HEK293 (cell line): ENCODE data around the gene OAT.

Source experiments
- CTCF ChIA-PET: fragments of 350-600 bp; formaldehyde crosslinking; extraction: SDS; loops from one replicate; lab custom pipeline; 2021; ENCODE audit warnings: antibody characterized with exemption; lab: Yijun Ruan, JAX
- POLR2A ChIA-PET: fragments of 300-600 bp; formaldehyde crosslinking; extraction: SDS; loops from one replicate; lab custom pipeline; 2020; ENCODE audit warnings: antibody characterized with exemption, inconsistent platforms; lab: Yijun Ruan, JAX
- H3K27ac ChIP-seq: fragments of 200-500 bp; sonication (Bioruptor generic); 2 replicates; pipeline ENCODE4 v1.5.1; 2014; ENCODE audit warnings: low read depth, low read length, control low read depth, inconsistent platforms; ENCODE audit errors: extremely low read depth
- H3K36me3 ChIP-seq, 2 experiments: fragments of 200-500 bp in 1 of 2; sonication (Bioruptor generic) in 1 of 2; 1 replicate in 1 of 2; 2 replicates in 1 of 2; pipeline ENCODE4 v1.5.1; 2014 to 2017; ENCODE audit warnings: inconsistent platforms in 2 of 2, low read length in 2 of 2; ENCODE audit not compliant: control insufficient read depth in 2 of 2, insufficient read depth in 1 of 2
- H3K4me1 ChIP-seq: fragments of 200-500 bp; sonication (Bioruptor generic); 2 replicates; pipeline ENCODE4 v1.5.1; 2014; ENCODE audit warnings: mild to moderate bottlenecking, low read length, inconsistent platforms; ENCODE audit not compliant: control insufficient read depth, insufficient read depth
- H3K4me3 ChIP-seq: 2 replicates; pipeline ENCODE4 v1.5.1; 2011; ENCODE audit warnings: low read depth, mild to moderate bottlenecking, control low read depth, low read length, moderate library complexity
- H3K9me3 ChIP-seq: fragments of 200-500 bp; sonication (Bioruptor generic); 2 replicates; pipeline ENCODE4 v1.5.1; 2014; ENCODE audit warnings: low read depth, low read length, inconsistent platforms; ENCODE audit not compliant: control insufficient read depth, insufficient read depth
- BCL11B ChIP-seq: fragments of 450-650 bp; formaldehyde crosslinking; IDR thresholded peaks from 2 replicates; pipeline ENCODE4 v1.5.1; 2016; ENCODE audit warnings: low read depth, missing biosample characterization, missing genetic modification characterization
- PRDM1 ChIP-seq: fragments of 450-650 bp; formaldehyde crosslinking; IDR thresholded peaks from 2 replicates; pipeline ENCODE4; 2016; ENCODE audit warnings: missing biosample characterization, missing genetic modification characterization
- SP3 ChIP-seq: fragments of 450-650 bp; formaldehyde crosslinking; IDR thresholded peaks from 2 replicates; pipeline ENCODE4 v1.5.1; 2016; ENCODE audit warnings: missing biosample characterization, missing genetic modification characterization
- TRIM28 ChIP-seq: IDR thresholded peaks from 2 replicates; pipeline ENCODE4 v1.6.1; 2011; ENCODE audit warnings: low read length, control low read depth, borderline replicate concordance
- WT1 ChIP-seq: fragments of 450-650 bp; formaldehyde crosslinking; IDR thresholded peaks from 2 replicates; pipeline ENCODE4 v1.5.1; 2016; ENCODE audit warnings: missing biosample characterization, missing genetic modification characterization
- ZBTB17 ChIP-seq: fragments of 450-650 bp; formaldehyde crosslinking; IDR thresholded peaks from 2 replicates; pipeline ENCODE4 v1.5.1; 2016; ENCODE audit warnings: missing biosample characterization, missing genetic modification characterization
- ZEB2 ChIP-seq: fragments of 450-650 bp; formaldehyde crosslinking; IDR thresholded peaks from 2 replicates; pipeline ENCODE4 v1.5.1; 2016; ENCODE audit warnings: missing biosample characterization, missing genetic modification characterization
- ZNF138 ChIP-seq: fragments of 450-650 bp; formaldehyde crosslinking; IDR thresholded peaks from 2 replicates; pipeline ENCODE4 v1.5.1; 2016; ENCODE audit warnings: missing biosample characterization, missing genetic modification characterization, borderline replicate concordance
- ZNF16 ChIP-seq: fragments of 450-650 bp; formaldehyde crosslinking; IDR thresholded peaks from 2 replicates; pipeline ENCODE4 v1.5.1; 2016; ENCODE audit warnings: low read depth, missing biosample characterization, missing genetic modification characterization
- ZNF529 ChIP-seq: fragments of 450-650 bp; formaldehyde crosslinking; IDR thresholded peaks from 2 replicates; pipeline ENCODE4 v1.5.1; 2017; ENCODE audit warnings: missing genetic modification characterization, missing biosample characterization; ENCODE audit not compliant: insufficient replicate concordance
- ZNF548 ChIP-seq: fragments of 450-650 bp; formaldehyde crosslinking; IDR thresholded peaks from 2 replicates; pipeline ENCODE4 v1.5.1; 2016; ENCODE audit warnings: missing biosample characterization, missing genetic modification characterization
- ZNF561 ChIP-seq: fragments of 450-650 bp; IDR thresholded peaks from 2 replicates; pipeline ENCODE4 v1.5.1; 2018; ENCODE audit warnings: missing biosample characterization, missing genetic modification characterization, borderline replicate concordance
- ZNF600 ChIP-seq: fragments of 450-650 bp; formaldehyde crosslinking; IDR thresholded peaks from 2 replicates; pipeline ENCODE4 v1.5.1; 2016; ENCODE audit warnings: missing biosample characterization, missing genetic modification characterization
- ZNF654 ChIP-seq: fragments of 450-650 bp; formaldehyde crosslinking; IDR thresholded peaks from 2 replicates; pipeline ENCODE4 v1.5.1; 2016; ENCODE audit warnings: low read depth, missing biosample characterization, missing genetic modification characterization
- ZNF660 ChIP-seq: fragments of 450-650 bp; IDR thresholded peaks from 2 replicates; pipeline ENCODE4 v1.5.1; 2018; ENCODE audit warnings: missing biosample characterization, mild to moderate bottlenecking, missing genetic modification characterization
- ZNF701 ChIP-seq: fragments of 450-650 bp; formaldehyde crosslinking; IDR thresholded peaks from 2 replicates; pipeline ENCODE4 v1.5.1; 2016; ENCODE audit warnings: missing biosample characterization, missing genetic modification characterization
- ZNF76 ChIP-seq: fragments of 450-650 bp; formaldehyde crosslinking; IDR thresholded peaks from 2 replicates; pipeline ENCODE4; 2016; ENCODE audit warnings: low read depth, missing biosample characterization, missing genetic modification characterization, borderline replicate concordance
- ZSCAN30 ChIP-seq: fragments of 450-650 bp; IDR thresholded peaks from 2 replicates; pipeline ENCODE4 v1.5.1; 2018; ENCODE audit warnings: missing biosample characterization, mild to moderate bottlenecking, missing genetic modification characterization, moderate library complexity
- ZXDB ChIP-seq: fragments of 450-650 bp; formaldehyde crosslinking; IDR thresholded peaks from 2 replicates; pipeline ENCODE4 v1.5.1; 2016; ENCODE audit warnings: missing biosample characterization, missing genetic modification characterization
- TF ChIP-seq, protein P1 (sequence below): fragments of 450-650 bp; formaldehyde crosslinking; IDR thresholded peaks from 2 replicates; pipeline ENCODE4 v1.5.1; 2016; ENCODE audit warnings: missing biosample characterization, missing genetic modification characterization
- TF ChIP-seq, protein P2 (sequence below): fragments of 450-650 bp; formaldehyde crosslinking; IDR thresholded peaks from 2 replicates; pipeline ENCODE4 v1.5.1; 2016; ENCODE audit warnings: missing biosample characterization, missing genetic modification characterization
- TF ChIP-seq, protein P3 (sequence below): fragments of 450-650 bp; formaldehyde crosslinking; IDR thresholded peaks from 2 replicates; pipeline ENCODE4 v1.5.1; 2016; ENCODE audit warnings: missing biosample characterization, missing genetic modification characterization
- TF ChIP-seq, protein P4 (sequence below): fragments of 450-650 bp; formaldehyde crosslinking; IDR thresholded peaks from 2 replicates; pipeline ENCODE4 v1.5.1; 2016; ENCODE audit warnings: missing biosample characterization, missing genetic modification characterization

OAT gene

DNA sequence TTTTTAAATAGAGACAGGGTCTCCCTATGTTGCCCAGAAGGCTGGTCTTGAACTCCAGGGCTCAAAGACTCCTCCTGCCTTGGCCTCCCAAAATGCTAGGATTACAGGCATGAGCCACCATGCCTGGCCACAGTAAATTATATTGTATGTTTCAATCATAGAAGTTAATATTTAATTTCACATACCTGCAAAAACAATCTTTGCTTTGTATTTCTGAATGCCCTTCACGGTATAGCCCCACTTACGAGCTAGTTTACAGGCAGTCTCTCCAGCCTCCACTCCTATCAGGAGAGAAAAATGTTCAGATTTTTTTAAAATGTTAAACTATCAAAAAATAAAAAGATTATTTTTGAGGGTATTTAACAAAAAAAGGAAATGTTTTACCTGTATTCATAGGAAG is 10.4 kb downstream of the OAT start:
- no peak overlapping the region for H3K4me3 ChIP-seq
- H3K36me3 ChIP-seq, result peaks cover 57 to 92% of the 10 kb centered on the region in 2 experiments
- ChIA-PET POLR2A (no interaction called here), CTCF (no interaction called here)
- H3K4me1 ChIP-seq, result no peaks in the 10 kb centered on the region
- TF ChIP-seq, protein P1, sequence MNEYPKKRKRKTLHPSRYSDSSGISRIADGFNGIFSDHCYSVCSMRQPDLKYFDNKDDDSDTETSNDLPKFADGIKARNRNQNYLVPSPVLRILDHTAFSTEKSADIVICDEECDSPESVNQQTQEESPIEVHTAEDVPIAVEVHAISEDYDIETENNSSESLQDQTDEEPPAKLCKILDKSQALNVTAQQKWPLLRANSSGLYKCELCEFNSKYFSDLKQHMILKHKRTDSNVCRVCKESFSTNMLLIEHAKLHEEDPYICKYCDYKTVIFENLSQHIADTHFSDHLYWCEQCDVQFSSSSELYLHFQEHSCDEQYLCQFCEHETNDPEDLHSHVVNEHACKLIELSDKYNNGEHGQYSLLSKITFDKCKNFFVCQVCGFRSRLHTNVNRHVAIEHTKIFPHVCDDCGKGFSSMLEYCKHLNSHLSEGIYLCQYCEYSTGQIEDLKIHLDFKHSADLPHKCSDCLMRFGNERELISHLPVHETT (tag by site-specific recombination), result no peak
- TF ChIP-seq ZNF138 (no peak), BCL11B (tag by site-specific recombination) (no peak), SP3 (no peak), ZEB2 (tag by site-specific recombination) (no peak)
- H3K27ac ChIP-seq, result no peak overlapping the region
- no peaks in the 10 kb centered on the region for H3K9me3 ChIP-seq

DNA sequence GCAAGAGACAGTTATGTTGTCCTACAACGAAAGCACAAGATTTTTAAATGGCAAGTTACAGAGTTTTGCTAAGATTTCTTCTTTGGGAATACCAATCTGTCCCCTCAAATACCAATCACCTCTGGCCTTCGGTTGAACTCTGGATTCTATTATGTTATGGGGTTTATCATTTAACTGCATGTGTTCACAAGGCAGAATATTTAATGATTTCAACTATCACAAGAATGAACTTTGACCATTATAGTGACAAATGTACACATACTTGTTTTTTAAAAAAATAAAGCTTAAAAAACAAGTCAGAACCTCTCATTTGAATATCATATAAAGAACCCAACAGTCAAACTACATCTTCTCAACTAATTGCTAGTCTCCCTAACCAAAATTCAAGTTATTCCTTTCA is 11.3 kb downstream of the OAT start:
- Histone ChIP-seq H3K27ac (no peak overlapping the region), H3K4me1 (no peaks in the 10 kb centered on the region), H3K9me3 (no peaks in the 10 kb centered on the region), H3K36me3 (peaks cover 58 to 92% of the 10 kb centered on the region in 2 experiments), H3K4me3 (no peak overlapping the region)
- CTCF ChIA-PET, result interaction anchor here (0.6 to 1.4 kb wide), 4 partner anchors 11 to 440 kb away, joined by 3 to 5 read pairs (median 3); no protein-coding TSS in a partner anchor
- POLR2A ChIA-PET, result no interaction called here
- TF ChIP-seq ZNF701 (tag by site-specific recombination), result no peak
- TF ChIP-seq ZXDB, result no peak
- TF ChIP-seq ZNF16 (tag by site-specific recombination), result no peak

DNA sequence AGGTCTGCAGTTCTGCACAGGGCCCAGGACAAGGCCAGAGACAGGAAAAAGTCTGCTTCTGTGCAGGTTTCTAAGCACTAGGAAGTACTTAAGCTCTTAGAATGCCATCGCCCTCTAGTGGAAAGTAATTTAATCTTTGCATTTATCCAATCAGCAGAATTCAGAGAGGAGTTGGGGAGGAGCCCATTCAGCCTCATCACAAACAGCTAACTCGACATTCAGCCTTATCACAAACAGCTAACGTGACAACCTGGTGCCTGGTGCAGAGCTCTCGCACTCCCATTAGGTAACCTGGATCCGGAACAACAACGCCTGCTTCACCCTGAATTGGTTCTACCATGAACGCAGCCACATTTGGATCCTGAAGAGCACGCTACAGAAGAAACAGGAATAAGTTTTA is 15.2 kb downstream of the OAT start:
- TF ChIP-seq TRIM28 (peak; percentile 81; the same call in 1 of the 2 replicates), ZNF76 (tag by site-specific recombination) (no peak), ZSCAN30 (tag by site-specific recombination) (0 out of 2 replicates have a peak, but pooled peaks have one; percentile 20), ZBTB17 (tag by site-specific recombination) (peak; percentile 94), SP3 (peak; percentile 37), WT1 (peak; percentile 21; the same call in 1 of the 2 replicates), ZNF654 (tag by site-specific recombination) (peak; percentile 48), ZNF660 (tag by site-specific recombination) (0 out of 2 replicates have a peak, but pooled peaks have one; percentile 17), ZNF548 (tag by site-specific recombination) (no peak), ZNF600 (tag by site-specific recombination) (peak; percentile 85), ZNF529 (tag by site-specific recombination) (no peak), PRDM1 (no peak), ZNF561 (tag by site-specific recombination) (peak; percentile 98)
- TF ChIP-seq, protein P2, sequence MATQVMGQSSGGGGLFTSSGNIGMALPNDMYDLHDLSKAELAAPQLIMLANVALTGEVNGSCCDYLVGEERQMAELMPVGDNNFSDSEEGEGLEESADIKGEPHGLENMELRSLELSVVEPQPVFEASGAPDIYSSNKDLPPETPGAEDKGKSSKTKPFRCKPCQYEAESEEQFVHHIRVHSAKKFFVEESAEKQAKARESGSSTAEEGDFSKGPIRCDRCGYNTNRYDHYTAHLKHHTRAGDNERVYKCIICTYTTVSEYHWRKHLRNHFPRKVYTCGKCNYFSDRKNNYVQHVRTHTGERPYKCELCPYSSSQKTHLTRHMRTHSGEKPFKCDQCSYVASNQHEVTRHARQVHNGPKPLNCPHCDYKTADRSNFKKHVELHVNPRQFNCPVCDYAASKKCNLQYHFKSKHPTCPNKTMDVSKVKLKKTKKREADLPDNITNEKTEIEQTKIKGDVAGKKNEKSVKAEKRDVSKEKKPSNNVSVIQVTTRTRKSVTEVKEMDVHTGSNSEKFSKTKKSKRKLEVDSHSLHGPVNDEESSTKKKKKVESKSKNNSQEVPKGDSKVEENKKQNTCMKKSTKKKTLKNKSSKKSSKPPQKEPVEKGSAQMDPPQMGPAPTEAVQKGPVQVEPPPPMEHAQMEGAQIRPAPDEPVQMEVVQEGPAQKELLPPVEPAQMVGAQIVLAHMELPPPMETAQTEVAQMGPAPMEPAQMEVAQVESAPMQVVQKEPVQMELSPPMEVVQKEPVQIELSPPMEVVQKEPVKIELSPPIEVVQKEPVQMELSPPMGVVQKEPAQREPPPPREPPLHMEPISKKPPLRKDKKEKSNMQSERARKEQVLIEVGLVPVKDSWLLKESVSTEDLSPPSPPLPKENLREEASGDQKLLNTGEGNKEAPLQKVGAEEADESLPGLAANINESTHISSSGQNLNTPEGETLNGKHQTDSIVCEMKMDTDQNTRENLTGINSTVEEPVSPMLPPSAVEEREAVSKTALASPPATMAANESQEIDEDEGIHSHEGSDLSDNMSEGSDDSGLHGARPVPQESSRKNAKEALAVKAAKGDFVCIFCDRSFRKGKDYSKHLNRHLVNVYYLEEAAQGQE (tag by site-specific recombination), result no peak
- TF ChIP-seq, protein P3, sequence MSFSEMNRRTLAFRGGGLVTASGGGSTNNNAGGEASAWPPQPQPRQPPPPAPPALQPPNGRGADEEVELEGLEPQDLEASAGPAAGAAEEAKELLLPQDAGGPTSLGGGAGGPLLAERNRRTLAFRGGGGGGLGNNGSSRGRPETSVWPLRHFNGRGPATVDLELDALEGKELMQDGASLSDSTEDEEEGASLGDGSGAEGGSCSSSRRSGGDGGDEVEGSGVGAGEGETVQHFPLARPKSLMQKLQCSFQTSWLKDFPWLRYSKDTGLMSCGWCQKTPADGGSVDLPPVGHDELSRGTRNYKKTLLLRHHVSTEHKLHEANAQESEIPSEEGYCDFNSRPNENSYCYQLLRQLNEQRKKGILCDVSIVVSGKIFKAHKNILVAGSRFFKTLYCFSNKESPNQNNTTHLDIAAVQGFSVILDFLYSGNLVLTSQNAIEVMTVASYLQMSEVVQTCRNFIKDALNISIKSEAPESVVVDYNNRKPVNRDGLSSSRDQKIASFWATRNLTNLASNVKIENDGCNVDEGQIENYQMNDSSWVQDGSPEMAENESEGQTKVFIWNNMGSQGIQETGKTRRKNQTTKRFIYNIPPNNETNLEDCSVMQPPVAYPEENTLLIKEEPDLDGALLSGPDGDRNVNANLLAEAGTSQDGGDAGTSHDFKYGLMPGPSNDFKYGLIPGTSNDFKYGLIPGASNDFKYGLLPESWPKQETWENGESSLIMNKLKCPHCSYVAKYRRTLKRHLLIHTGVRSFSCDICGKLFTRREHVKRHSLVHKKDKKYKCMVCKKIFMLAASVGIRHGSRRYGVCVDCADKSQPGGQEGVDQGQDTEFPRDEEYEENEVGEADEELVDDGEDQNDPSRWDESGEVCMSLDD (tag by site-specific recombination), result no peak
- TF ChIP-seq, protein P4, sequence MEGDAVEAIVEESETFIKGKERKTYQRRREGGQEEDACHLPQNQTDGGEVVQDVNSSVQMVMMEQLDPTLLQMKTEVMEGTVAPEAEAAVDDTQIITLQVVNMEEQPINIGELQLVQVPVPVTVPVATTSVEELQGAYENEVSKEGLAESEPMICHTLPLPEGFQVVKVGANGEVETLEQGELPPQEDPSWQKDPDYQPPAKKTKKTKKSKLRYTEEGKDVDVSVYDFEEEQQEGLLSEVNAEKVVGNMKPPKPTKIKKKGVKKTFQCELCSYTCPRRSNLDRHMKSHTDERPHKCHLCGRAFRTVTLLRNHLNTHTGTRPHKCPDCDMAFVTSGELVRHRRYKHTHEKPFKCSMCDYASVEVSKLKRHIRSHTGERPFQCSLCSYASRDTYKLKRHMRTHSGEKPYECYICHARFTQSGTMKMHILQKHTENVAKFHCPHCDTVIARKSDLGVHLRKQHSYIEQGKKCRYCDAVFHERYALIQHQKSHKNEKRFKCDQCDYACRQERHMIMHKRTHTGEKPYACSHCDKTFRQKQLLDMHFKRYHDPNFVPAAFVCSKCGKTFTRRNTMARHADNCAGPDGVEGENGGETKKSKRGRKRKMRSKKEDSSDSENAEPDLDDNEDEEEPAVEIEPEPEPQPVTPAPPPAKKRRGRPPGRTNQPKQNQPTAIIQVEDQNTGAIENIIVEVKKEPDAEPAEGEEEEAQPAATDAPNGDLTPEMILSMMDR (tag by site-specific recombination), result 0 out of 2 replicates have a peak, but pooled peaks have one; percentile 27
- no peaks in the 10 kb centered on the region for H3K4me1 ChIP-seq
- CTCF ChIA-PET, result interaction anchor here (0.5 to 1.9 kb wide), 20 partner anchors 9 to 422 kb away, joined by 3 to 22 read pairs (median 4); partner anchors contain the start of gene OAT
- H3K9me3 ChIP-seq, result no peaks in the 10 kb centered on the region
- H3K36me3 ChIP-seq, result peaks cover 66 to 93% of the 10 kb centered on the region in 2 experiments
- H3K27ac ChIP-seq, result no peak overlapping the region
- H3K4me3 ChIP-seq, result no peak overlapping the region
- POLR2A ChIA-PET, result interaction anchor here (1.0 to 2.7 kb wide), 2 partner anchors 14 to 15 kb away, joined by 3 to 23 read pairs; partner anchors contain the start of gene OAT
